Activated T-helper 1 cell treated with anti-CD3 and anti-CD28 coated beads, Interleukin-2, amount 50 U/mL, for 16 hours (primary cell): Measurements from ENCODE around the gene AKNA.

Experiments
- DNase-seq, 2 donors: peaks; one replicate each; pipeline ENCODE4 v3.0.0-alpha.2; 2020; ENCODE audit warnings: low read depth in 1 of 2, low spot score in 1 of 2

Gene AKNA

GRCh38 chr9:114387680-114388356 lies at the start of gene AKNA:
Gene AKNA, minus strand, starts transcription at chr9:114387982. Its CDS starts 6,649 bp downstream, at chr9:114381333.
- peak; percentile 67 to 70 for DNase-seq

GRCh38 chr9:114437401-114437893 lies 49.7 kb upstream of the AKNA start:
- no peak for DNase-seq

- no peak for DNase-seq
These were observed 47.1 kb upstream of the AKNA start for GRCh38 chr9:114434878-114435311.

GRCh38 chr9:114433720-114434255 lies 46.0 kb upstream of the AKNA start:
- no peak for DNase-seq

- no peak for DNase-seq
These were observed 45.3 kb upstream of the AKNA start for GRCh38 chr9:114433086-114433485.

GRCh38 chr9:114432323-114433067 lies 44.7 kb upstream of the AKNA start:
- no peak for DNase-seq

- no peak for DNase-seq
These were observed 44.0 kb upstream of the AKNA start for GRCh38 chr9:114431770-114432169.

GRCh38 chr9:114431003-114431402 lies 43.2 kb upstream of the AKNA start:
- no peak for DNase-seq

GRCh38 chr9:114430457-114430856 lies 42.7 kb upstream of the AKNA start:
- no peak for DNase-seq

GRCh38 chr9:114429488-114429887 lies 41.7 kb upstream of the AKNA start:
- no peak for DNase-seq

- DNase-seq = no peak
These were observed 40.7 kb upstream of the AKNA start for GRCh38 chr9:114428466-114428865.

- no peak for DNase-seq
These were observed 39.9 kb upstream of the AKNA start for GRCh38 chr9:114427644-114428043.

GRCh38 chr9:114426046-114426948 lies 38.5 kb upstream of the AKNA start:
- DNase-seq = no peak

- DNase-seq = no peak
These were observed 37.3 kb upstream of the AKNA start for GRCh38 chr9:114425126-114425525.

- no peak for DNase-seq
These were observed 36.3 kb upstream of the AKNA start for GRCh38 chr9:114424126-114424525.

- DNase-seq = no peak
These were observed 35.4 kb upstream of the AKNA start for GRCh38 chr9:114423181-114423580.

- DNase-seq = no peak
These were observed 33.4 kb upstream of the AKNA start for GRCh38 chr9:114421147-114421546.

GRCh38 chr9:114419796-114420195 lies 32.0 kb upstream of the AKNA start:
- DNase-seq = no peak

GRCh38 chr9:114418053-114418452 lies 30.3 kb upstream of the AKNA start:
- DNase-seq = no peak

- DNase-seq = no peak
These were observed 29.7 kb upstream of the AKNA start for GRCh38 chr9:114417511-114417910.

- no peak for DNase-seq
These were observed 29.1 kb upstream of the AKNA start for GRCh38 chr9:114416906-114417305.
